VCaP (cell line): ENCODE data around the gene PHF2.

Source experiments
- H3K27ac ChIP-seq: fragments of 450-650 bp; 2 replicates; pipeline ENCODE4 v1.5.1; 2017
- TF ChIP-seq, protein P1 (sequence below): fragments of 450-650 bp; conservative IDR thresholded peaks from 2 replicates; pipeline ENCODE4 v1.5.1; 2017; ENCODE audit warnings: mild to moderate bottlenecking, moderate library complexity

The PHF2 gene

DNA sequence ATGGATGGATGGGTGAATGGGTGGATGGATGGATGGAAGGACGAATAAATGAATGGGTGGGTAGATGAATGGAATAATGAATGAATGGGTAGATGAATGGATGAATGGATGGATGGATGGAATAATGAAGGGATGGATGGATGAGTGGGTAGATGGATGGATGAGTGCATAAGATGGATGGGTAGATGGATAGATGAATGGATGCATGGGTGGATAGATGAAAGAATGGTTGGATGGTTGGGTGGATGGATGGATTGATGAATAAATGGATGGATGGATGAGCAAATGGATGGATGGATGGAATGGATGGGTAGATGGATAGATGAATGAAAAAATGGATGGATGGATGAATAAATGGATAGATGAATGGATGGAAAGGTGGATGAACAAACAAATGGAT lies 85.2 kb downstream of the PHF2 start:
- H3K27ac ChIP-seq: no peak overlapping the region
- TF ChIP-seq, protein P1, sequence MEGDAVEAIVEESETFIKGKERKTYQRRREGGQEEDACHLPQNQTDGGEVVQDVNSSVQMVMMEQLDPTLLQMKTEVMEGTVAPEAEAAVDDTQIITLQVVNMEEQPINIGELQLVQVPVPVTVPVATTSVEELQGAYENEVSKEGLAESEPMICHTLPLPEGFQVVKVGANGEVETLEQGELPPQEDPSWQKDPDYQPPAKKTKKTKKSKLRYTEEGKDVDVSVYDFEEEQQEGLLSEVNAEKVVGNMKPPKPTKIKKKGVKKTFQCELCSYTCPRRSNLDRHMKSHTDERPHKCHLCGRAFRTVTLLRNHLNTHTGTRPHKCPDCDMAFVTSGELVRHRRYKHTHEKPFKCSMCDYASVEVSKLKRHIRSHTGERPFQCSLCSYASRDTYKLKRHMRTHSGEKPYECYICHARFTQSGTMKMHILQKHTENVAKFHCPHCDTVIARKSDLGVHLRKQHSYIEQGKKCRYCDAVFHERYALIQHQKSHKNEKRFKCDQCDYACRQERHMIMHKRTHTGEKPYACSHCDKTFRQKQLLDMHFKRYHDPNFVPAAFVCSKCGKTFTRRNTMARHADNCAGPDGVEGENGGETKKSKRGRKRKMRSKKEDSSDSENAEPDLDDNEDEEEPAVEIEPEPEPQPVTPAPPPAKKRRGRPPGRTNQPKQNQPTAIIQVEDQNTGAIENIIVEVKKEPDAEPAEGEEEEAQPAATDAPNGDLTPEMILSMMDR: no peak

DNA sequence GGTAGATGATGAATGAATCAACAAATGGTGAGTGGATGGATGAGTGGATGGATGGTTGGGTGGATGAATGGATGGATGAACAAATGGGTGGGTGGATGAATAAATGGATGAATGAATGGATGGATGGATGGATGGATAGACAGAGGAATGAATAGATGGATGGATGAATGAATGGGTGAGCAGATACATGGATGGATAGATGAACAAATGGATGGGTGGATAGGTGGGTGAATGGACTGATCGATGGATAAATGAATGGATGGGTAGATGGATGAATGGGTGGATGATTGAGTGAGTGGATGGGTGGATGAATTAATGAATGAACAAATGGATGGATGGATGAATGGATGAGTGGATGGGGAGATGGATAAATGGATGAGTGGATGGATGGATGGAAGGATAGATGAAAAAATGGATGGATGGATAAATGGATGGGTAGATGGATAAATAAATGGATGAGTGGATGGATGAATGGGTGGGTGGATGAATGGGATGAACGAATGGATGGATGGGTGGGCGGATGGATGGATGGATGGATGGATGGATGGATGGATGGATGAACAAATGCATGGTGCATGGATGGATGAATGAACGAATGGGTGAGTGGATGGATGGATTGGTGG lies 85.7 kb downstream of the PHF2 start:
- TF ChIP-seq, protein P1: no peak

DNA sequence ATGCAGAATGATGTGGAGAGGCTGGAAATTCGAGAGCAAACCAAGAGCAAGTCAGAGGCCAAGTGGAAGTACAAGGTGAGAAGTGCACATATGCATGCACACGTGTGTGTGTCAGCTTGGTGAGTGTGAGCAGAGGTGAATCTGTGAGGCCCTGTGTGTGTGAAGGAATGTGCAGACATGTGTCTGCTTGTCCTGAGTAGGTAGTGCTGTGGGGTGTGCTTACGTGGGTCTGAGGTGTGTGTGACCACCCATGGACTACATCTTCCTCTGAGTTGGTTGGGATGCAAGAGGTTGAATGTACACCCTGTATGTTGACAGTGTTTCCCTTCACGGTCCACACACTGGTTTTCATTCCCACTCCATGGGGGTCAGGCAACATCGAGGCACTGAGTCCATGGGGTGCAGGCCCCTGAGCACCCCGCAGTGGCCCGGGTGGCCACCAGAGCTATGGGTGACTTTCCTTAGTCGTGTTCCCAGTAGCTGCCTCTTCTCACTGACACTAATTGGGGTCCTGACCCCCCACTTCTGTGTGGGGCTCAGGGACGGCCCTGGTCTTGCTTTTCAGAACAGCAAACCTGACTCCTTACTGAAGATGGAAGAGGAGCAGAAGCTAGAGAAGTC lies 86.7 kb downstream of the PHF2 start:
- no peak overlapping the region for H3K27ac ChIP-seq
- TF ChIP-seq, protein P1: no peak

More for the DNA sequence above, 85.7 kb downstream of the PHF2 start:
- no peak overlapping the region for H3K27ac ChIP-seq

DNA sequence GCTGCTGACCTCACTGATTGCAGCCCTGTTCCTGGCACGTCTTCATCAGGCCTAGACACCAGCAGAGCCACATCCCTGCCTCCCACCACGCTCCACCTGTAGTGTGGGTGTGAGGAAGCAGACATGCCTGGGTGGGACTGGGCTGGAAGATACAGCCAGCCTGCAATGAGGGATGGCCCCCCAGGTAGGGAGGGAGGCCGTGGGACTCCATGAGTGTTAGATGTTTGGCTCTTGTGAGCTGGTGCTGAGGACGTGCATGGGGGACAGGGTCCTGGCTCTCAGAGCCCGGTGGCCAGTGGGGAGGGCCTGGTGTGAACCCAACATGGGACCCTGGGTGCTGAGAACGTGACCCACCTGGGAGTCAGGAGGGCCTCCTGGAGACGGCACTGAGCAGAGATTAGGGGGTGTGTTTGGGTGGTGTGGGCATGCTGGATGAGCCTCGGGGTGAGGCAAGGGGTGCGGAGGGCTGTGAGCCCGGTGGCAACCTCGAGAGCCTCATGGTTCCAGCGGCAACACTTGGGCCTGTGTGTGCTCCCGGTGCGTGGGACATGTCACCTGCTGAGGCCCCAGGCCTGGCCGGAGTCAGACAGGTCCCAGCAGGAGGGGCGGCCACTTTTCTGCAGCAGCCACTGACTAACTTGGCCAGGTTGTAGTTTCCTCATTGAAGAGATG lies 87.6 kb downstream of the PHF2 start:
- no peak overlapping the region for H3K27ac ChIP-seq
- TF ChIP-seq, protein P1: no peak

DNA sequence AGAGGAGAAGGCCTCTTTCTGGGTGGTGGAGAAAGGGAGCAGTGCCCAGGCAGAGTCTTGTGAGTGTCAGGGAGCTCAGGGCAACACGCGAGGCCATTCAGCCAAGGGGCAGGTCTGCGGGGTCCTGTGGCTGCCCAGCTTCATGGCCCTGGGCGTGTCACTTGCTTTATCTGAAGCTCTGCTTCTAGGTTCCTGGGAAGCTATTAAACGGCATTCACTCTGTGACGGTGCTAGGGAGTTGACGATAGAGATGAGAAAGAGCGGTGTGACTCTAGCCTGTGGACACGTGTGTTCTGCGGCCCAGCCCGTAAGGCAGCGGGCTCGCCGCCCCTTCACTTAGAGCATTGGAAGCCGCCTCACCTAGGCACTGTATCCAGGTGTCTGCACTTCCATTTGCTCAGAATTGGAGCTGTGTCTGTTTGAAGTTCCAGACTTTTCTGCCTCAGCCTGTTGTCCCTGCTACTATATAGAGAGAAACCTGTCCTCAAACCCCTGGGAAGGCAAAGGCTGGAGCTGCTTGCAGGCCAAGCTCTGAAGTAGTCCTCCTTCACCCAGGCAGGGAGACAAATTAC lies 88.3 kb downstream of the PHF2 start:
- no peak overlapping the region for H3K27ac ChIP-seq

DNA sequence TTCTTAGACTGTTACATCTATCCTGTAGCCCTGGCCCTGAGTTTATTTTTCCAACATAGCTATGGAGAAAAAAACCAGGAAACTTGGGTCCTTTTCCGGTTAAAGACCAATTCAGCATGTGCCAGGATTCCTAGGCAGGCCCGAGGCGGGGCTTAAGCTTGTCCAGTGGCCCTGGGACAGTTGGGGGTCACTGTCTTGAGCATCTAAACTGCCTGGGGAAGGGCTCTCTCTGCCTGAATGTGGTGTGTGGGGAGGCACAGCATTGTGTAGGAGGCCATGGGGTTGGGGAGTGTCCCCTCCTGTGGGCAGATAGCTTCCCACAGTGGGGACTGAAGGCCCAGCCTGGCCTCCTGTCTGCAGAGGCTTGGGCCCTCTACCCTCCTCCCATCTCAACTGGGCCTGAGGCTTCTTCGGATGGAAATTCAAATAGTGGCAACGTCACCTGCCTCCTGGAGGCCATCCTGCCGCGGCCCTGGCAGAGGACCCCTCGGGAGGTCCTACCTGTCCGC lies 88.8 kb downstream of the PHF2 start:
- no peak overlapping the region for H3K27ac ChIP-seq
- TF ChIP-seq, protein P1: no peak

More for the DNA sequence above, 88.3 kb downstream of the PHF2 start:
- TF ChIP-seq, protein P1: no peak
